Stimulated activated CD4-positive, alpha-beta T cell treated with anti-CD3 and anti-CD28 coated beads, Interleukin-1b, Interleukin-23, amount 100 ng/mL, for 48 hours (primary cell): ENCODE data around the gene NRARP.

Experiments
- DNase-seq: peaks from one replicate; pipeline ENCODE4 v3.0.0-alpha.2; 2020

Gene NRARP

GRCh38 chr9:137321726-137322361, 19.8 kb upstream of the NRARP start:
- no peak for DNase-seq

DNA sequence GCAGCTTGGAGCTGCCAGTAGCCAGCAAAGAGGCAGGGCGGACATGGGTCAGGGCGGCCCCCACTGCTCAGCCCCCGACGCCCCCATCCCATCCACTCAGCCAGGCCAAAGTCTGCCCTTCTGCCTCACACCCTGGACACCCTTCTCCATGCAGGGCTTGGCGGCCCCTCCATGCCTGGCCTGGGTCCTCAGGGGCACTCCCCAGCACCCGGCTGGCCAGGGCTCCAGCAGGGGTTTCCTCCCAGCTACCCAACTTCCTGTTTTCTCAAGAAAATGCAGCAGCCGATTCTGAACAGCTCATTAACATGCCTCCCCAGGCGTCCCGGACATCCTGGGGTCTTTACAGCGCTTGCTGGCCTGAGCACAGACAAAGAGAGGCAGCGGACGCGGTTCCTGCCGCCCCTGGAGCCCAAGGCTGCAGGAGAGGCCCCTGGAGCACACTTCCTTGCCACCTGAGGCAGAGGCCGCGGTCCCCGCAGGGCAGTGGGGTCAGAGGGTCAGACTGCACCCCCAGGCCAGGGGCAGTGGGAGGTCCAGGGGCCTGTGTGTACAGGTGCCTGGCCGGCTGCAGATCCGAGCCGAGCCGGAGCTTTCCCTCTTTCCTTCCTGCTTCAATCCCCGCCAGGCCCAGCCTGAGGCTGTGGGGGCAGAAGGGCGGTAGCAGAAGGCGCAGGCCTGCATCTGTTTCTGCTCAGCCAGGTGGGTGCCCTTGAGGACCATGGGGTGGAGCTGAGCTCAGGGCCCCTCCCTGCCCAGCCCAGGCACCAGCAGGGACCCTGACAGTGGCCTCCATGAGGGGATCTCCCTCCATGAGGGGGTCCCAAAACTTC, 18.7 kb upstream of the NRARP start:
- no peak for DNase-seq

DNA sequence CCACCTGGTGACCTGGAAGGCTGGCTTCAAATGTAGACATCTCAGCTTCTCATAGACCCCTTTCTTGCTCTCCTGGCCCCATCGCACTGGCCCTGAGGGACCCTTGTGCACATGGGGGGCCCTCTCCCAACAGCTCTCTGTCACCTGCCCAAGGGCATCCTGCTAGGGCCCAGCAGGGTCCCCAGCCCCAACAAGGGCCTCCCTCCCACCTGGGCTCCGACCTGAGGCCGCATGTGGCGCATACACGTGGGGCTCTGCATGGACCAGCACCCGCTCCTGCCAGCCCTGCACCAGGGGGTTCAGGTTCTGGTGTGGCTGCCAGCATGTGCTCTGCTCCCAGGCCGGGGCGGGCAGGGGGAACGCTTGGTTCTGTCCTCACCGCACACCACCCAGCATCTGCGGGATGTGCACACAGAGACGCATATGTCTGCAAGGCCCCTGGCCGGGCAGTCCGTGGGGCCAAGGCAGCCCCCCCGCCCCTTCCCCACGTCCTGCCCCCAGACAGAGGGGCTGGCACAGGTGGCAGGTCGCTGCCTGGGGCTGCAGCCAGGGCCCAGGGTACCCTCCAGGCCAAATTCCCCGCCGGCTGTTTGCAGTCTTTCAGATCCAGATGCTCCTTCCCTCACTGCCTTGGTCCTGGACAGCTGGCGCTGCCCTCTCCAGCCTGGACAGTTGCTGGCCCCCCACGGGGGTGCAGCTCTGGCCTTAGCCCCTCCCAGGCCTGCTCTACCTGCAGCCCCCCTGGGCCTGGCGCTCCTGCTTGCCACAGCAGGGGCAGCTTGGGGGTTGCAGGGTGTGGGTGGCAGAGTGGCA, 17.9 kb upstream of the NRARP start:
- DNase-seq: no peak

GRCh38 chr9:137319011-137319738, 17.1 kb upstream of the NRARP start:
- no peak for DNase-seq

DNA sequence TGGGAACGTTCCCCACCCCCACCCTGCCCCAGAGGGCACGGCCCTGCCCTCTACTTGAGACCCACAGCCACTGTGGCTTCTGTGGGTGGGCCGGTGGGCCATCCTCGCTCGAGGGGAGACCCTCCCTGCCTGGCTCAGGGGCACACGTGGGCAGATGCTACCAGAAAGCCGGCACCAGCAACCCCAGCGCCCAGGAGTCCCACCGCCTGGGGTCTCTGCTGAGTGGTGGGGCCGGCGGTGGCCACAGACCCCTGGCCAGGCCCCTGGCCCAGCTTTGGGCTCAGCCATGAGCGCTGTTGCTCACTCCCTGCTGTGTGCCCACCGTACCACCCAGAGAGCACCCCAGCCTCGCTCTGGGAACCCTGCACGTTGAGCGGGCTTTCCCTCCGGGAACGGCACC, 16.5 kb upstream of the NRARP start:
- no peak for DNase-seq

DNA sequence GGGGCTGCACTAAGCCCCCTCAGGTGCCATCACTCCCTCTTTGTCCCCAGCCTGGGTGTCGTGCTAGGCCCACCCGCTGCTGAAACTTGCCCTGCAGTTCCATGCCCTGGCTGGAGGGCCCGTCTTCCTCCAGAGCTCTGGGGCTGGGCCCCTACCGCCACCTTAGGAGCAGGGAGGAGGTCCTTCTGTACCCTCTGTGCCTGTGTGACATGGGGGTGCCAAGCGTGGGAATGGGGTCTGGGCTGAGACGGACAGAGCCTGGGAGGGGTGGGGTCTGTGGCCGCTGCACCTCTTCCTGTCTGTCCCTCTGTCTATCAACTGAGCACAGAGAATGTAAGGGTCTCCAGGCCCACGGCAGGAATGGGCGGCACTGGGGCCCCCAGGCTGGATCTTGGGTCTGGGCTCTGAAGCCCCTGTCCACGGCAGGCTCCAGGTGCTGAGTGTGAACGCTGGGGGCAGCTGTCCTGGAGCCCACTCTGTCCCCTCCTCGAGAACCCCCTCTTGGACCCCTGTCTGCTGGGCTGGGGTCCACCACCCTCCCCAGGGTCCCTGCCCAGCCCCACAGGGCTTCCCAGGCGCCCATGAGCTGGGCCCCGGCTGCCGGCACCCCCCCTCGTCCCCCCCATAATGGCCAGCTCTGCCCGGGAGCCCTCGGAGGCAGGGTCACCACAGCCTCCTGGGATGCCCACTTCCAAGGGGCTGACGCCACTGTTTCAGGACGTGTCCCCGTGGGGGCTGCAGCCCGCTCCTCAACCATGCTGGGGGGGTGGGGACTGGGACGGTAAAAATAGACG, 15.8 kb upstream of the NRARP start:
- no peak for DNase-seq

DNA sequence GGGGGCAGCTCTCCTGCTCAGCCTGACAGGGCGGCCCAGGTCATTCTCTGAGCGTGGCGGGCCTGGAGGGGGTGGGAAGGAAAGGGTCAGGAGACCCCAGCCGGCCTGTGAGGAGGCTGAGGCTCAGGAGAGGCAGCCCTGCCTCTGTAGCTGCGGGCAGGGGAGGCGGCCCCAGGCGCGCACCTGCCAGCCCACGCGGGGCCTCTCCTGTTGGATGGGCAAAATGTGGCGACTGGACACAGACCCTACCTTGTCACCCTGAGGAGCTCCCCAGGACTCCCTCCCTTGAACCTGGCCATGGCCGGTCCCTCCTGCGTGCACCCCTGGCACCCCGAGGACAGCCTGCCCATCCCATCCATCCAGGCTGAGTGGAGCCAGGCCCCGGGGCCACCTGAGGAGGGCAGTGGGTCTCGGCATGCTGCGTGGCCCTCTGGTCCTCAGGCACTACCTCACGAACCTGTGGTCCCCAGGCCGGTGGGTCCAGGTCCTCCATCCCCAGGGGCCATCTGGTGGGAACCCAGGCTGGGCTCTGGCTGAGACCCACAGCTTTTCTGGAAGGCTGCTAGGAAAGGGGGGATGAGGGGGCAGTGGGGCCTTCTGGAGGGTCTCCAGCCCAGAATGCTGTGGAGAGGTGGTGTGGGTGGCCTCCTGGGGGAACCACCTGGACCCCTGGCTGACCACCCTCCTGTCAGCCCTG, 15.1 kb upstream of the NRARP start:
- DNase-seq: no peak

GRCh38 chr9:137316012-137316981, 14.2 kb upstream of the NRARP start:
- DNase-seq: no peak

DNA sequence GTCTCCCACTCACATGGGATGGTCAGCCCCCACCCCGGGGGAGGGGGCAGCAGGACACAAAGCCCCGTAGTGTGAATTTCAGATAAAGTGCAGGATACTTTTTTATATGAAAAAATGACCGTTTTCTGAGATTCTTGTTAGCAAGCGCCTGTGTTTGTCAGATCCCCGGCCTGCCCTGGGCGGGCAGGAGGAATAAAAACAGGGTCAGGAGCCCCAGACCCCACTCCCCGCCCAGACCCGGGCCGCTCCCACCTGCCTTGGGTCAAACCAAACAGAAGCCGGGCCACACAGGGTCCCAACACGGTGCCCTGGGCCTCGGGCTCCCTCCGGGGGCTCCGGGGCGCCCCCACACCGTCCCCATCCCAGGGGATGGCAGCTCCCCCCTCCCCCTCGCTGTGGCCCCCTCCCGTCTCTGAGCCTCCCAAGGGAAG, 13.5 kb upstream of the NRARP start:
- no peak for DNase-seq

DNA sequence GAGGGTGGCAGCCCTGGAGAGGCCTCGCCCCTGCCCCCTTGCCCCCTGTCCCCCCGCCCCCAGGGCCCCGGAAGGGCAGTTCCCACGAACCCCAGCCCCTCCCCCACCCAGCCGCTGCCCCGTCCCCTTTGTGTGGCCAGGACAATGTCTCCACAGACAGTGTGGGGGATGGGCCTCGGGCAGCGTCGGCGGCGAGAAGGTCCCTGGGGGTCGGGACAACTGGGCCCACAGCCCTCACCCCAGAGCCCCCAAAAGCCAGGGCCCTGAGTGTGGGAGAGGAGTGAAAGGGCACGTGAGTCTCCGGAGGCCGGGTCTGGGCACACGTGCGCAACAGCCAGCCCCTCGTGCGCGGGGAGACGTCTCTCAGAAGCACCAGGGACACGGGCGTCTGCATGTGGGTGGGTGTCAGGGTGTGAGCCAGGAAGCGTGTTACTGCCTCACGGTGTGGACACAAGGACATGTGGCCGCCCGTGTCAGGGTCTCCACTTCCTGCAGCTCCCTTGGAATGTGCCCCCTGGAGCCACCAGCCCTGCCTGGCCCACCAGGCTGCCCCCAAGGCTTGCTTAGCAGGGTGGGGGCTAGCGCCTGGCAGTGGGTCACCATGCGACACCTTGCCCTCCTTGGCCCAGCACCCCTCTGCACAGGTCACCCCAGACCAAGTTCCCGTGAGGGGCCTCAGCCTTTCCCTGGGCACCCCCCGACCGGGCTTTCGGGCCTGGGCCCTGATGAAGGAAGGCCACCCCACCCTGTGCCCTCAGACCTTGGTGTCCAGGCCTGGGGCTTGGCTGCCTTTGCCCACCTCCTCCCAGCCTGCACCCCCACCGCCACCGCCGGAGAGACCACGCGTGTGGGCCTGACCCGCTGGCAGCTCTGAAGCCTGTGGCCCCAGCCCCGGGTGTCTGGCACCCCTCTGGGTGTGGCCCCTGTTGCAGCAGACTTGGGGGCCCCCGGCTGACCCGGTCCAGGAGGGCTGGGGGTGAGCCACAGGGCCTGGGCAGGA, 12.8 kb upstream of the NRARP start:
- DNase-seq: no peak

- no peak for DNase-seq
Observed at GRCh38 chr9:137313956-137314560, 12.0 kb upstream of the NRARP start.

DNA sequence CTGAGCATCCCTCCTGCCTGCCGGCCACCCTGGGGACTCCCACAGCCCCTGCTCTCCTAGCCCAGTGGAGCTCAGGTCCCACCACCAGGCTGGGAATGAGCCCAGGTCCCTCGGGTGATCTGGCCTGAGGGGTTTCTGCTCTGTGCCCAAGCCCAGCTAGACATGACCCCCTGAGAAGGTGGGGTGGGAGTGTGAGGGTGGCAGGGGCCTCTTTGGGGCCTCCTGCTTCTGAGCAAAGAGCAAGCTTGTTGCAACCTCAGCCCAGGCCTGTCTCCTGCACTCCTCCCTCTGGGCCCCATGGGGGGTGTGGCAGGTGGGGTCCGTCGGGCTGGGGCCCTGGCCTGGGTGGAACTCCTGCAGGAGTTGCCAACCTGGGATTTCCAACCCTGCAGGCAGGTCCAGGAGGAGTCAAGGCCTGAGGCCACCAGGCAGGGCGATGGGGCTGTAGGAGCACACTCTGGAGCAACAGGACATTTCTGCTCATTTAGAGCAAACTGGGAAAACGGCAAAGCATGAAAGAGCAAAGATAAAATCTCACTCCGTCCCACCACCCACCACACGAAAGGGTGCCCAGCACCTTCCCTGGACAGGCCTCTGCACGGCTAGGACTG, 11.4 kb upstream of the NRARP start:
- DNase-seq: no peak

DNA sequence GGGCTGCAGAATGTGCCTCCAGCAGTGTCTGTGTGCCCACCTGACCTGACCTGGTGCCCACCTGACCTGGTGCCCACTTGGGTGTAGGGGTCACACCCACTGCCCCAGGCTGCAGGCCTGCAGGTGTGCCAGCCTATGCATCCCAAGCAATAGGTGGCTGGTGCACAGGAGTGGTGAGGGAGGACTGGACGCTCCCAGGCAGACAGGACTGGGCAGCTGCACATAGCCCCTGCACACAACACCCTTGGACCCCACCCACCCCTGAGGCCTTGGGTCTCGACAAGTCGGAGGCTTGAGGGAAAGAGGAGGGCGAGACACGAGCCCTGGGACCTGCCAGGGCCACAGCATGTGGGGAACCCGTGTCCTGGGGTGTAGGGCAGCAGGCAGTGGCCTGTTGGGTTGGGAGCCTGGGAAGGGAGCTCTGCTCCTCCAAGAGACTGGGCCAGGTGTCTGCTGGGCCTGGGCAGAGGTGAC, 10.8 kb upstream of the NRARP start:
- no peak for DNase-seq

- DNase-seq: no peak
Observed at GRCh38 chr9:137311986-137312851, 10.1 kb upstream of the NRARP start.

GRCh38 chr9:137311171-137311985, 9.3 kb upstream of the NRARP start:
- DNase-seq: no peak
